Activated CD8-positive, alpha-beta memory T cell treated with anti-CD3 and anti-CD28 coated beads for 4 hours (primary cell): ENCODE results near the gene MIGA1.
"Not testable (repeated sequence)": the region's sequence is repeated elsewhere in the genome, so short reads cannot be mapped to it uniquely, and the experiment has no call there.

Experiments used
- DNase-seq, 2 donors: peaks; one replicate each; pipeline ENCODE4 v3.0.0-alpha.2; 2020; ENCODE audit warnings: low read depth in 2 of 2

Gene MIGA1

DNA sequence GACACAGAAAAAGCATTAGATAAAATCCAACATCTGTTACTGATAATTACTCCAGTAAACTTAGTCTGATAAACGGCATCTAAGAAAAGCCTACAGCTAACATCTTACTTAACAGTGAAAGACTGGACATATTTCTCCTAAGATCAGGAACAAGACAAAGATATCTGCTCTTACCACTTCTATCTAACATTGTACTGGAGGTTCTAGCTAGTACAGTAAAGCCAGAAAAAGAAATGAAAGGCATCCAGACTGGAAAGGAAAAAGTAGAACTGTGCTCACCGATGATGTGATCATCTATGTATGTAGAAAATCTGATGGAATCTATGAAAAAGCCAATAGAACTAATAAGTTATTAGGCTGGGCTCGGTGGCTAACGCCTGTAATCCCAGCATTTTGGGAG, 130.7 kb downstream of the MIGA1 start:
- no peak for DNase-seq

DNA sequence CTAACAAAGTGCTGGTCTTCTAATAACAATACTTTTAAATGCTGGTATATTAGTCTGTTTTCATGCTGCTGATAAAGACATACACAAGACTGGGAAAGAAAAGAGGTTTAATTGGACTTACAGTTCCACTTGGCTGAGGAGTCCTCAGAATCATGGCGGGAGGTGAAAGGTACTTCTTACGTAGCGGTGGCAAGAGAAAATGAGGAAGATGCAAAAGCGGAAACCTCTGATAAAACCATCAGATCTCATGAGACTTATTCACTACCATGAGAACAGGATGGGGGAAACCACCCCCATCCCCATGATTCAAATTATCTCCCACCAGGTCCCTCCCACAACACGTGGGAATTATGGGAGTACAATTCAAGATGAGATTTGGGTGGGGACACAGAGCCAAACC, 139.5 kb downstream of the MIGA1 start:
- not testable (repeated sequence) for DNase-seq

DNA sequence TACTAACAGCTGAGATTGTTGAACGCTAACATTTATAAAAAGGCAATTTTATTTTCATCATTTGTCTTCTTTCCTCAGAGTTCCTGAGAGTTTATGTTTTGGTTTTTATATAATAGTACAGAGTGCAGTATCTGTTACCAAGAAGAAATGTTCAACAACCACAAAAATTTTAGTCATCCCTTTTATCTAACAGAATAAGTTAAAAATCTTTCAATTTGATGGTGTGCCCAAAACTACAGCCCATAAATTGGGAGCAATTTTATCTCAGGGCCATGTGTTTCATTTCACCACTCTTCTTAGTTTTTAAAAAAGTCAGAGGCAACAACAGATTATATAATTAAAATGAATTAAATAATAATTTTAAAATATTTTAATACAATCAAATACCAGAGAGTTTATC, 146.1 kb downstream of the MIGA1 start:
- no peak for DNase-seq

- no peak for DNase-seq
Measured at GRCh38 chr1:77925956-77926355, 146.5 kb downstream of the MIGA1 start.

- no peak for DNase-seq
Measured at GRCh38 chr1:77926561-77927357, 147.3 kb downstream of the MIGA1 start.

DNA sequence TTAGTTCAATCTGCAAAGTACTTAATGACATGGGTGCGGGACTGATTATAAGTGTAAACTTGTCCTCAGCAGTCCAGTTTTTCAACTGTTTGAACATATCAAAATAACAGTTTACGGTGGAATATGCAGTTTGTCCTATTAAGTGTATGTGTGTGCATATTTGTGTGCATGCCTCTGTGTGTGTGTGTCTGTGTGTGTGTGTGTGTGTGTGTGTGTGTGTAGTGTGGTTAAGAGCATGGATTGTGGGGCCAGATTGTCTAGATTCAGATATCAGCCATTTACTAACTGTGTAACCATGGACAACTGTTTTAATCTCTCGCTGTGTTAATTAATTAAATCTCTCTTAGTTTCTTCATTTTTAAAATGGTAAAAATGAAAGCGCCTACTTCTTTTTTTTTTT, 148.0 kb downstream of the MIGA1 start:
- no peak for DNase-seq
